NOMO-1 treated with DMSO at 0.1 percent for 48 hours (cell line): ENCODE measurements around the gene EIF5A.

ENCODE experiments used
- DNase-seq: peaks from one replicate; lab custom pipeline; 2025; ENCODE audit not compliant: unreplicated experiment; lab: John Stamatoyannopoulos, UW

The EIF5A gene

GRCh38 chr17:7313088-7313889, 5.9 kb downstream of the EIF5A start:
- DNase-seq: no peak

DNA sequence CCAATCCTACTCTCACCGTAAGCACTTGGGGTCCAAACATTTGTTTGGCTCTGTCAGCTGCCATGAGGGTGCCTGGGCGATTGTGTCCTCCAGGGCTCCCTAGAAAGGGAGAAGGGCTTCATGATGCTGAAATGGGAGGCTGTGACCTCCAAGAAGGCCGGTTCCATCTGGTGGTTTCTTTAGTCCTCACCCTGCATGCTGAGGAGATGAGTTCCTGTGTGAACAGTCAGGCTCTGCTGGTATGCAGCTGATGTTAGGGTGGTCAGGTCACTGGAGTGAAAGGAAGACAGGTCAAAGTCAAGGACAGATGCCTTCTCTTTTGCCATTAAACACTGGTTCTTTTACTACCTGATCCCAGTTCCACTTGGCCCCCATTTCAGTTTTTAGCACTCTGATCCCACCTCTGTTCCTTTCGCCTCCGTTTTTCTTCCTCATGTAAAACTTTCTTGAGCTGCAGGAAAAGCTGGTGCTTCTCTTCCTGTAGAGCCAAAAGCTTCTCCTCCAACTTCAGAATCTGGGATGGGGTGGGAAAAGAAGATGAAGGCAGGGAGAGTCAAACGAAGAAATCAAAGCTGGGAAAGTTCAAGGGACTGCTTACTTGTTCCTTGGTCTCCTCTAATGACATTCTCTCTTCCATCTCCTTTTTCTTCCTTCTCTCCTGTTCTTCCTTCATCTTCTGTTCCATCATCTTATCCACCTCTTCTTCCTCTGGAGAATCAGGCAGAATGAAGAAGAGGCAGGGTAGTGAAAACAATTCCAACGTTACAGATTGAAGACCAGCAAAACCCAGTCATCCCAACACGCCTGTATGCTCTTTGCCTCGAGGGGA, 6.7 kb downstream of the EIF5A start:
- DNase-seq: no peak

DNA sequence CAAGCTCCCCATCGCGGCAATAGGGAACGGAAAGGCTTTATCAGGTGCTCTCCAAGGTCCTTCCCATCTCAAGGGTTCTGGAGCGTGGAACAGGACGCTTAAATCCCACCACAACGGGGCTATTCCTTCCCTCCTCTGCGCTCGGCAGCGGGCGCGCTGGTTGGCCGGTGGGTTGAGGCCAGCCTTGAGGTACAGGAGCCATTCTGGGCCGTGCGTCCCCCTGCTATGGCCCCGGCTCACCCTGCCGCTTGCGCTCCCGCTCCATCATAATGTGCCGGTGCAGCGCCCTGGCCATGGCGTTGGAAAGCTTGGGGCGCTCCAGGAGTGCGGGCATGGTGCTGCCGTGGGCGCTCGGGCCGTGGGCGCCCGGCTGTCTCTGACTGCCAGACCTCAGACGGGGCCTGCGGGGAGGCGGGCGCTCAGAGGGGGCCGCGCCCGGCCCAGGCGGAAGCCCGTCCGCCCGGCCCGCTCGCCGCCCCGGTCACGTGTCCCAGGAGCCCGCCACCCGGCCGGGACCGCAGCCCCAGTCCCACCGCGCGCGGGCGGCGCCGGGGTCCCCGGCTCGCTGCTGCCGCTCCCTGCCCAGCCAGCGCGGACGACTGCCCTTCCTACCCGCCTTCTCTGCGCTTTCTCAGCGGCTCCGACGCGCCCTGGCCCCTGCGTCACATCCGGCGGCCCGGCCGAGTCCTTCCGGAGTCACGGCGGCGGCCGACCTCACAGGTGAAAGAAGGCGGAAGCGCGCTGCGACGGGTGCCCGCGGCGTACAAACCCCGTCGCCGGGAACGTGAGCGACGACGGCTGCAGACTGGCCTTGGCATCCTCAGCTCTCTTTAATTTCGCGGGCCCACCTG, 7.5 kb downstream of the EIF5A start, which contains the start of gene GPS2:
TSS of gene GPS2 (minus strand) at position 642 of the 851 bp plus-strand sequence. CDS start at position 334, 308 bp downstream.
- DNase-seq: peak; percentile 83

- DNase-seq: no peak
These were observed 8.3 kb downstream of the EIF5A start for GRCh38 chr17:7315570-7316235.

DNA sequence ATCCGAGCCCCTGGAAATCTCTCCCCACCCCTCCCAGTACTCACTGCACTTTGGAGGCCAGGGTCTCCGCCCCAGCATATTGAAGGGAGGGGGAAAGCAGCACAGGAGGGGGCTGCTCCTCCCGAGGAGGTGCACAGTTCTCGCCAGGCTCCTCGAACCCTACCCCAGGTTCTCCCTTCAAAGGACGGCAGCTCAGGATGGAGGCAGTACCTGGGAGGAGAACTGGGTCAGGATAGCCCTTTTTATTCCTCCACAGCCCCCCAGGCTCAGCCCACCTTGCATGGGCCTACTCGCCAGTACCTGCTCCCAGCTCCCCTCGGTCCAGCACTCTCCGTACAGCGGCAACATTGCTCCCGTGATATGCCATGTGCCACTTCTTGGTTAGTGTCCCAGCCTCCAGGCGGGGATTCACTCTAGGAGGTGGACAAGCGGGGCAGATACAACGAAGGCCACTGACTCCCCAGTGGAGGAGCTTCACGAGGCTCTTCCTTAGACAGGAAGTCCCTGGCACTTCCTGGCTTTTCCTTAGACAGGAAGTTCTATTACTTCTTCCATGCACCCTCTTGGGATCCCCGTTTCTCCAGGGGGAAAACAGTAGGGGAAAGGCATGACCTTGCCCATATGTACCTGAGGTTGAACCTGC, 9.9 kb downstream of the EIF5A start:
- no peak for DNase-seq

GRCh38 chr17:7318121-7318860, 10.9 kb downstream of the EIF5A start:
- no peak for DNase-seq

DNA sequence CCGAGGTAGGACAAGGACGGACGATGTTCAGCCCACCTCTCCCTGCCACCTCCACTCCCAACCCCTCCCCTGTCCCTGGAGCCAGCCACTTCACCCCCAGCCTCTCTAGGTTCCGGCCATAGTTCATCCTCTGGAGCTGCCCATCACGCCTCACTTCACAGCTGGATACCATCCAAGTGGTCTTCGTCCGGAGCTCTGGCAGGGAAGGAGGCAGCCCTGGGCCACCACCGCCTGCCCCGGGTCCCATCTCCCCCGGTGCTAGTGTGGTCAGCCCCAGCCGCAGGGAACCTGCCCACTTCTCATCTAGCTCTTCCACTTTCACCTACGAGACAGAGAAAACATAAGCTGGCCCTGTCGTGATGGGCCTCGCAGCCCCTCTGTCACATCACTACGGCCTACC, 14.0 kb downstream of the EIF5A start:
- no peak for DNase-seq

- no peak for DNase-seq
These were observed 15.2 kb downstream of the EIF5A start for GRCh38 chr17:7322520-7323194.

DNA sequence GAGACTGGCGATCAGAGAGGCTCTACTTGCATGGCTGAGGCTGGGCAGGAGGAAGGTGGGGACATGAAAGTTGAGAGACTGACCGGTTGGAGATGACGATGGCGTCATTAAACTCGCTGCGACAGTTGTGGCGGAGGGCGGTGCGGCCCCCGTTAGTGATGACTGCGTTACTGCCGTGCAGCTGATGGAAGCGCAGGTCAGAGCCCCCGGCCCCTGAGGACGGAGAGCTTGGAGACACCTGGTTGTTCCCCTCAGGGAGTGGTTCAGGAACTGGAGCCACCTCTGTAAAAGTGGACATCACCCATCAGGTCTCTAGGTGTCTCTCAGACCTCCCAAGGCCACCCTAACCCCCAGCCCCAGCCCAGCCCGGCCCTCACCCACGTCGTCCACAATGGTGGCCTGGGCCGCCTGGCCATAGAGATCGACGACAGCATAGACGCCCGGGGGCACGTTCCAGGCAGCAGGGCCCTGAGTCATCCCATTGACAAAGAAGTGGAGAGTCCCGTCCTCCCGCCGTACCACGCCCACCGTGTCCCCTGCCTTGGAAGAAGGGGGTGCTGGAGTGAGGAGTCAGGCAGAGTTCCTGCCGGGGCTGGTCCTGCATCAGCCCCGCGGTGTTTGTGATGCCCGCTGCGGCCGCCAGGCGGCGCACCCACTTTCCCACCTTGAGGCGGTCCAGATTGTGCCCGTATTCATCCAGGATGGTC, 16.5 kb downstream of the EIF5A start:
- DNase-seq: no peak

- DNase-seq: no peak
These were observed 17.0 kb downstream of the EIF5A start for GRCh38 chr17:7324438-7324779.

DNA sequence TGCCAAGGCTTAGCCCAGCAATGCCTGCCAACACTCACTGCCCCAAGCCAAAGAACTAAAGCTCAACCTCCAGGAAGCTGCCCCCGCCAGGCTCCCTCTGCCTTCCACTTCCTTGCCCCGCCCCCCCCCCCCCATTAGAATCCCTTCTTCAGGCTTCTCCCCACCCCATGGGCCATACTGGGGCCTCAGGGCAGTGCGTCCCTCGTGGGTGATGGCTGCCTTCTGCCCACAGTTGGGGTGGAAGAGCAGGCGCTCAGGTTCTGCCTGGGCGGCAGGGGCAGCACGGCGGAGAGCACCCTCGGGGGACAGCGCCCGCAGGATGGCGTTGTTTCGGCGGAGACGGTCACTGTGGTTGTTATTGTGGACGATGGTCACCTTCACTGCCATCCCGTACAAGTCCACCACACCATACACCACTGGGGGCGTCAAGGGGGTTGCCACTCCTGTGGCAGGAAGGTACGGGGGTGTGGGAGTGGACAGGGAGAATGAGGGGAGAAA, 17.7 kb downstream of the EIF5A start:
- DNase-seq: no peak

DNA sequence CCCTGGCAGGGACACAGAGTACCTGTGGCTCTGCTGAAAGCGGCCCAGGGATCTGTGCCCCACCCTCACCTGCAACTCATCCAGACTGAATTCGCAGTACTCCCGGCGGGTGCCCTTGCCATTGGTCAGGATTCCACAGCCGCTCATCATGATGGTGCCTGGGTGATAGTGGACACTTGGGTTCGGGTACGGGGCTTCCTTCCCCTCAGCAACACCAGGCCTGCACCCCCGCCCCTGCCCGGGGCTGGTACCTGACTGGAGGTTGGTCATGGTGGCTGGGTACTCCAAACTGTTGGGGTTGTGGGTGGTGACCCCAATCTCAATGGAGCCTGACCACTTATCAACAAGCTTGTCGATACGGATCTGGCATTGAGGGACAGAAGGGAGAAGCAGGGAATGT, 18.8 kb downstream of the EIF5A start:
- no peak for DNase-seq

- no peak for DNase-seq
These were observed 19.6 kb downstream of the EIF5A start for GRCh38 chr17:7327056-7327455.

GRCh38 chr17:7327501-7327900, 20.1 kb downstream of the EIF5A start:
- no peak for DNase-seq

- no peak for DNase-seq
These were observed 20.6 kb downstream of the EIF5A start for GRCh38 chr17:7328009-7328408.

- DNase-seq: no peak
These were observed 21.5 kb downstream of the EIF5A start, which contains the start of gene NEURL4 for GRCh38 chr17:7328840-7329373. TSS of gene NEURL4 (minus strand) at chr17:7329335. CDS start at chr17:7329312, 23 bp downstream.

DNA sequence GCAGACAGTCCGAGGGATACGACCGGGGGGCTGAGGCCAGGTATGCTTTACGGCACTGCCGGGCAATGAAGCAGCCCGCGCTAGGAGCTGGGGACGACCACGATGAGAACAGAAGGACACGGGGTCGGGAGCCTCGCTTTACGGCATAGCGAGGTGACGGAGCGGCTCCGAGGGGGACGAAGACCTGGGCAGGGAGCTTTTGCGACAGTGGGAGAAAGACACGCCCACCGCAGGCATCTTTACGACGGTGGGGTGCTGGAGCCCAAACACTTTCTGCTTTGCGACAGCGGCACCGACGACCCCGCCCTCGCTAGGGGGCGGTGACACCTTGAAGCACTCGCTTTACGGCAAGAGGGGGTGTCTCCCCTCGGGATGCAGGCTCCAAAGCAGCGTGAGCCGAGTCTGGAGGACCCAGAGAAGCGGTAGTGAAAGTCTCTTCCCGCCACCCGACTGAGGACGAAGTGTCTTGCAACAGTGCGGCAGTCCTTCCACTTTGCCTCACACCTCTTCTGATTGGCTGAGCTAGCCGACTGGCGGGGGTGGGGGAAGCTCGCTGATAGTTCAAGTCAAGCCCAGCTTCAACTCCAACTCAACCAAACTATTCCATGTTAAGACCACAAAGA, 22.1 kb downstream of the EIF5A start:
- peak; percentile 97 for DNase-seq
